Medulla oblongata (tissue), 1 donor: ENCODE measurements around the gene CLCN7.

Source experiments
- DNase-seq: peaks from one replicate; pipeline ENCODE4 v3.0.0-alpha.2; 2015; ENCODE audit errors: extremely low spot score

The CLCN7 gene

GRCh38 chr16:1431497-1432270, 43.1 kb downstream of the CLCN7 start:
- DNase-seq, result no peak

GRCh38 chr16:1430759-1431496, 43.9 kb downstream of the CLCN7 start, which contains the start of gene PERCC1:
Gene PERCC1 (plus strand): TSS chr16:1431078. CDS start chr16:1432594, 1,516 bp downstream.
- DNase-seq, result no peak

- no peak for DNase-seq
Observed at GRCh38 chr16:1430214-1430758, 44.5 kb downstream of the CLCN7 start.

GRCh38 chr16:1429631-1430030, 45.2 kb downstream of the CLCN7 start:
- DNase-seq, result no peak

- DNase-seq, result no peak
Observed at GRCh38 chr16:1429012-1429411, 45.8 kb downstream of the CLCN7 start.

GRCh38 chr16:1428511-1428910, 46.3 kb downstream of the CLCN7 start:
- DNase-seq, result no peak

- DNase-seq, result no peak
Observed at GRCh38 chr16:1427473-1428461, 47.1 kb downstream of the CLCN7 start.

- no peak for DNase-seq
Observed at GRCh38 chr16:1426734-1427471, 47.9 kb downstream of the CLCN7 start.

GRCh38 chr16:1425616-1426370, 49.0 kb downstream of the CLCN7 start:
- no peak for DNase-seq

- DNase-seq, result no peak
Observed at GRCh38 chr16:1424028-1424427, 50.8 kb downstream of the CLCN7 start.

GRCh38 chr16:1422076-1422475, 52.8 kb downstream of the CLCN7 start:
- DNase-seq, result no peak

GRCh38 chr16:1420111-1420539, 54.7 kb downstream of the CLCN7 start:
- DNase-seq, result no peak

- no peak for DNase-seq
Observed at GRCh38 chr16:1416521-1416941, 58.3 kb downstream of the CLCN7 start.

GRCh38 chr16:1414532-1415260, 60.1 kb downstream of the CLCN7 start, which contains the start of gene UNKL:
Gene UNKL (minus strand): TSS chr16:1414704. CDS start chr16:1414691, 13 bp downstream.
- peak; percentile 34 for DNase-seq

- peak; percentile 38 for DNase-seq
Observed at GRCh38 chr16:1413684-1414531, 60.9 kb downstream of the CLCN7 start.

- no peak for DNase-seq
Observed at GRCh38 chr16:1412847-1413246, 62.0 kb downstream of the CLCN7 start.

GRCh38 chr16:1408171-1408837, 66.5 kb downstream of the CLCN7 start:
- DNase-seq, result peak; percentile 93

GRCh38 chr16:1407753-1408152, 67.1 kb downstream of the CLCN7 start:
- DNase-seq, result peak; percentile 12
